GM12878 (cell line): ENCODE results near the gene NUP155. TPM values are rescaled to one million over a fixed set of nuclear protein-coding genes. Genes with fewer than 3 reads are reported as not detected.

Experiments used
- BCL11A ChIP-seq: IDR thresholded peaks from 2 replicates; pipeline ENCODE4 v1.6.1; 2011; ENCODE audit warnings: low read depth, low read length
- BMI1 ChIP-seq: fragments of 450-650 bp; IDR thresholded peaks from 2 replicates; pipeline ENCODE4 v1.6.1; 2016; ENCODE audit warnings: mild to moderate bottlenecking, moderate library complexity, borderline replicate concordance
- CREB1 ChIP-seq: IDR thresholded peaks from 2 replicates; pipeline ENCODE4 v1.6.1; 2012; ENCODE audit warnings: low read depth, mild to moderate bottlenecking, inconsistent platforms
- JUNB ChIP-seq: IDR thresholded peaks from 2 replicates; pipeline ENCODE4 v1.6.1; 2016; ENCODE audit warnings: antibody characterized with exemption, mild to moderate bottlenecking
- MXI1 ChIP-seq: fragments of 150-350 bp; IDR thresholded peaks from 2 replicates; pipeline ENCODE4 v1.6.1; 2011; ENCODE audit warnings: low read depth, mild to moderate bottlenecking, inconsistent platforms, low read length, improper control_type of control experiment
- PML ChIP-seq: IDR thresholded peaks from 2 replicates; pipeline ENCODE4 v1.6.1; 2012; ENCODE audit warnings: low read length, inconsistent platforms
- RUNX3 ChIP-seq: IDR thresholded peaks from 2 replicates; pipeline ENCODE4 v1.6.1; 2012; ENCODE audit warnings: low read length, inconsistent platforms
- SIN3A ChIP-seq: IDR thresholded peaks from 2 replicates; pipeline ENCODE4 v1.6.1; 2012; ENCODE audit warnings: low read depth, low read length, improper control_type of control experiment
- STAT1 ChIP-seq: fragments of 450-650 bp; conservative IDR thresholded peaks from 2 replicates; pipeline ENCODE4 v1.6.1; 2014; ENCODE audit warnings: antibody characterized with exemption, mild to moderate bottlenecking
- ZNF217 ChIP-seq: fragments of 450-650 bp; IDR thresholded peaks from 2 replicates; pipeline ENCODE4 v1.6.1; 2017; ENCODE audit warnings: antibody characterized with exemption, mild to moderate bottlenecking
- ZNF24 ChIP-seq: fragments of 450-650 bp; IDR thresholded peaks from 2 replicates; pipeline ENCODE4 v1.6.1; 2017; ENCODE audit warnings: antibody characterized with exemption, mild to moderate bottlenecking
- ZNF274 ChIP-seq: IDR thresholded peaks from one replicate; pipeline ENCODE4 v1.8.0; 2011; ENCODE audit not compliant: insufficient read length, insufficient read depth
- ZNF384 ChIP-seq: IDR thresholded peaks from 2 replicates; pipeline ENCODE4 v1.6.1; 2012; ENCODE audit warnings: low read depth, mild to moderate bottlenecking, low read length, improper control_type of control experiment, borderline replicate concordance
- polyA plus RNA-seq, 11 experiments: library from polyadenylated mRNA; depleted of rRNA in 4 of 11; unstranded in 6 of 11; stranded (reverse) in 5 of 11; fragments of >200 nt; fragmentation: Nextera tagmentation in 4 of 11; fragmentation: Illumina TruSeq in 1 of 11; extraction: Ambion mirVana in 4 of 11; extraction: Trizol in 1 of 11; gene quantifications; 1 replicate in 1 of 11; 2 replicates in 10 of 11; pipeline versions ENCODE4 v1.2.1 to v1.2.3, GENCODE V29; 2011 to 2016; ENCODE audit warnings: inconsistent platforms in 2 of 11, missing spikeins in 2 of 11, low read depth in 1 of 11
- total RNA-seq, 4 experiments: library from RNA; depleted of rRNA in 3 of 4; stranded (reverse); fragments of >200 nt in 3 of 4; fragmentation: Illumina TruSeq in 1 of 4; extraction: Trizol in 1 of 4; gene quantifications; 2 replicates each; pipeline versions ENCODE4 v1.2.1 to v1.2.3, GENCODE V29; 2013 to 2021
- TF ChIP-seq, protein P1 (sequence below): fragments of 450-650 bp; IDR thresholded peaks from 2 replicates; pipeline ENCODE4 v1.6.1; 2017; ENCODE audit warnings: mild to moderate bottlenecking
- TF ChIP-seq, protein P2 (sequence below), 3 experiments: IDR thresholded peaks in 2 of 3; conservative IDR thresholded peaks in 1 of 3; 2 replicates each; pipeline ENCODE4 v1.5.1; 2011; ENCODE audit warnings: low read depth in 3 of 3, low read length in 3 of 3, mild to moderate bottlenecking in 3 of 3, control low read depth in 2 of 3, moderate library complexity in 2 of 3, inconsistent platforms in 1 of 3, mixed read lengths in 1 of 3; ENCODE audit not compliant: control insufficient read depth in 2 of 3, insufficient read depth in 1 of 3; ENCODE audit errors: extremely low read depth in 1 of 3
- TF ChIP-seq, protein P3 (sequence below): fragments of 450-650 bp; formaldehyde crosslinking; IDR thresholded peaks from 2 replicates; pipeline ENCODE4 v1.4.0; 2022; ENCODE audit warnings: mild to moderate bottlenecking, moderate library complexity
- TF ChIP-seq, protein P4 (sequence below): IDR thresholded peaks from 2 replicates; pipeline ENCODE4 v1.6.1; 2012; ENCODE audit warnings: low read depth, low read length, improper control_type of control experiment
- TF ChIP-seq, protein P5 (sequence below): fragments of 450-650 bp; formaldehyde crosslinking; IDR thresholded peaks from 2 replicates; pipeline ENCODE4 v1.5.0; 2022; ENCODE audit warnings: mild to moderate bottlenecking, missing genetic modification characterization

The NUP155 gene
- total and polyA plus RNA-seq, 10 of the 15 experiments (the other 5 are each of a cell fraction or from before 2014, with no cell fraction given), result 15.9 to 58.6 (median 37.1) TPM

DNA sequence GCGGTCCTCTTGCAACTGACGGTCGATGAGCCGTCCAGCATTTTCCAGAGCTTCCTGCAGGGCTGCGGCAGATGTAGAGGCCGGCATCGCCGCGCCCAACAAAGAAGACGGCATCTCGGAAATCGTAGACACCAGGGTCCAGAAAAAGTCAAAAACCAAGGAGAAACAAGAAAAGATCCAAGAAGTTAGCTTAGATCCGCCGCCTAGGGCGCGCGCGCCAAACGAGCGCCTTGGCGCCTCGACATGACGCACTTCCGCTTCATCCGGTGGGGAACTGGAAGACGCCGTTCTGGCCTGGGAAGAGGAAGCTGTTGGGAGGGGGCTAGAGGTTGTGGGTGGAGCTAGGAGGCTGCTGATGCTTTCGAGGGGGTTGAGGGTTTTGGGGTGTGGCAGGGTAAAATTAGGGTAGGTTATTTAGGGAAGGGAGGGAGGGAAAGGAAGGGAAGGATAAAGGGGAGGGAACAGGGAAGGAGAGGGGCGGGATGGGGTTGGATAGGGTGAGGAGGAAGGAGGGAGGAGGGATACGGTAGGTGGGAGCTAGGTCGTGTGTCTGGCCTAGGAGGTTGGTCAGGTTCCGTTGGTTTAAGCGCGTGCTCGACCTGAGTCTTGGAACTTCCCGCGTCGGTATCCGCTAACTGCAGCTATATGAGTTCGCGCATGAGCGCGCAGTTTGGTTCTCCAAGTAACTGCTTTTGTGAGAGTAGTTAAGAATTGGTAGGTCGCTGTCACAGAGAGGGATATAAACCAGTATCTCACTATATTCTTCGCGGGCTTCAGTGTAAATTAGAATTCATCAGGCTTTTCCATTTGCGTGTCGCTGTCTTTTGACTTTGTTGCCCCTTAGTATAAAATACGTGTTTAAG, at the start of gene NUP155 (continued):
- TF ChIP-seq BMI1 (peak; percentile 28; the same call in 1 of the 2 replicates), ZNF24 (0 out of 2 replicates have a peak, but pooled peaks have one; percentile 14), JUNB (no peak), MXI1 (peak; percentile 91), SIN3A (peak; percentile 89), STAT1 (no peak), ZNF217 (no peak), PML (peak; percentile 91), BCL11A (no peak), RUNX3 (peak; percentile 51), ZNF274 (no peak), CREB1 (peak; percentile 99), ZNF384 (no peak)
- TF ChIP-seq, protein P1, sequence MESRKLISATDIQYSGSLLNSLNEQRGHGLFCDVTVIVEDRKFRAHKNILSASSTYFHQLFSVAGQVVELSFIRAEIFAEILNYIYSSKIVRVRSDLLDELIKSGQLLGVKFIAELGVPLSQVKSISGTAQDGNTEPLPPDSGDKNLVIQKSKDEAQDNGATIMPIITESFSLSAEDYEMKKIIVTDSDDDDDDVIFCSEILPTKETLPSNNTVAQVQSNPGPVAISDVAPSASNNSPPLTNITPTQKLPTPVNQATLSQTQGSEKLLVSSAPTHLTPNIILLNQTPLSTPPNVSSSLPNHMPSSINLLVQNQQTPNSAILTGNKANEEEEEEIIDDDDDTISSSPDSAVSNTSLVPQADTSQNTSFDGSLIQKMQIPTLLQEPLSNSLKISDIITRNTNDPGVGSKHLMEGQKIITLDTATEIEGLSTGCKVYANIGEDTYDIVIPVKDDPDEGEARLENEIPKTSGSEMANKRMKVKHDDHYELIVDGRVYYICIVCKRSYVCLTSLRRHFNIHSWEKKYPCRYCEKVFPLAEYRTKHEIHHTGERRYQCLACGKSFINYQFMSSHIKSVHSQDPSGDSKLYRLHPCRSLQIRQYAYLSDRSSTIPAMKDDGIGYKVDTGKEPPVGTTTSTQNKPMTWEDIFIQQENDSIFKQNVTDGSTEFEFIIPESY, result no peak
- TF ChIP-seq, protein P2, sequence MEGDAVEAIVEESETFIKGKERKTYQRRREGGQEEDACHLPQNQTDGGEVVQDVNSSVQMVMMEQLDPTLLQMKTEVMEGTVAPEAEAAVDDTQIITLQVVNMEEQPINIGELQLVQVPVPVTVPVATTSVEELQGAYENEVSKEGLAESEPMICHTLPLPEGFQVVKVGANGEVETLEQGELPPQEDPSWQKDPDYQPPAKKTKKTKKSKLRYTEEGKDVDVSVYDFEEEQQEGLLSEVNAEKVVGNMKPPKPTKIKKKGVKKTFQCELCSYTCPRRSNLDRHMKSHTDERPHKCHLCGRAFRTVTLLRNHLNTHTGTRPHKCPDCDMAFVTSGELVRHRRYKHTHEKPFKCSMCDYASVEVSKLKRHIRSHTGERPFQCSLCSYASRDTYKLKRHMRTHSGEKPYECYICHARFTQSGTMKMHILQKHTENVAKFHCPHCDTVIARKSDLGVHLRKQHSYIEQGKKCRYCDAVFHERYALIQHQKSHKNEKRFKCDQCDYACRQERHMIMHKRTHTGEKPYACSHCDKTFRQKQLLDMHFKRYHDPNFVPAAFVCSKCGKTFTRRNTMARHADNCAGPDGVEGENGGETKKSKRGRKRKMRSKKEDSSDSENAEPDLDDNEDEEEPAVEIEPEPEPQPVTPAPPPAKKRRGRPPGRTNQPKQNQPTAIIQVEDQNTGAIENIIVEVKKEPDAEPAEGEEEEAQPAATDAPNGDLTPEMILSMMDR (IDR thresholded peaks at IDR 0.05 in 2 of 3, conservative IDR thresholded peaks at IDR 0.05 in 1 of 3; ENCODE audit: control insufficient read depth in 2 of 3, extremely low read depth in 1 of 3, insufficient read depth in 1 of 3, low read depth in 3 of 3, low read length in 3 of 3), result no peak
- TF ChIP-seq, protein P3, sequence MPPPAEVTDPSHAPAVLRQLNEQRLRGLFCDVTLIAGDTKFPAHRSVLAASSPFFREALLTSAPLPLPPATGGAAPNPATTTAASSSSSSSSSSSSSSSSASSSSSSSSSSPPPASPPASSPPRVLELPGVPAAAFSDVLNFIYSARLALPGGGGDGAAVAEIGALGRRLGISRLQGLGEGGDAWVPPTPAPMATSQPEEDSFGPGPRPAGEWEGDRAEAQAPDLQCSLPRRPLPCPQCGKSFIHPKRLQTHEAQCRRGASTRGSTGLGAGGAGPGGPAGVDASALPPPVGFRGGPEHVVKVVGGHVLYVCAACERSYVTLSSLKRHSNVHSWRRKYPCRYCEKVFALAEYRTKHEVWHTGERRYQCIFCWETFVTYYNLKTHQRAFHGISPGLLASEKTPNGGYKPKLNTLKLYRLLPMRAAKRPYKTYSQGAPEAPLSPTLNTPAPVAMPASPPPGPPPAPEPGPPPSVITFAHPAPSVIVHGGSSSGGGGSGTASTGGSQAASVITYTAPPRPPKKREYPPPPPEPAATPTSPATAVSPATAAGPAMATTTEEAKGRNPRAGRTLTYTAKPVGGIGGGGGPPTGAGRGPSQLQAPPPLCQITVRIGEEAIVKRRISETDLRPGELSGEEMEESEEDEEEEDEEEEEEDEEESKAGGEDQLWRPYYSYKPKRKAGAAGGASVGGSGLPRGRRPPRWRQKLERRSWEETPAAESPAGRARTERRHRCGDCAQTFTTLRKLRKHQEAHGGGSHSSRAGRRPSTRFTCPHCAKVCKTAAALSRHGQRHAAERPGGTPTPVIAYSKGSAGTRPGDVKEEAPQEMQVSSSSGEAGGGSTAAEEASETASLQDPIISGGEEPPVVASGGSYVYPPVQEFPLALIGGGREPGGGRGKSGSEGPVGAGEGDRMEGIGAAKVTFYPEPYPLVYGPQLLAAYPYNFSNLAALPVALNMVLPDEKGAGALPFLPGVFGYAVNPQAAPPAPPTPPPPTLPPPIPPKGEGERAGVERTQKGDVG (CRISPR knock-in tag), result no peak
- TF ChIP-seq, protein P4, sequence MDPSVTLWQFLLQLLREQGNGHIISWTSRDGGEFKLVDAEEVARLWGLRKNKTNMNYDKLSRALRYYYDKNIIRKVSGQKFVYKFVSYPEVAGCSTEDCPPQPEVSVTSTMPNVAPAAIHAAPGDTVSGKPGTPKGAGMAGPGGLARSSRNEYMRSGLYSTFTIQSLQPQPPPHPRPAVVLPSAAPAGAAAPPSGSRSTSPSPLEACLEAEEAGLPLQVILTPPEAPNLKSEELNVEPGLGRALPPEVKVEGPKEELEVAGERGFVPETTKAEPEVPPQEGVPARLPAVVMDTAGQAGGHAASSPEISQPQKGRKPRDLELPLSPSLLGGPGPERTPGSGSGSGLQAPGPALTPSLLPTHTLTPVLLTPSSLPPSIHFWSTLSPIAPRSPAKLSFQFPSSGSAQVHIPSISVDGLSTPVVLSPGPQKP, result peak; percentile 91
- TF ChIP-seq, protein P5, sequence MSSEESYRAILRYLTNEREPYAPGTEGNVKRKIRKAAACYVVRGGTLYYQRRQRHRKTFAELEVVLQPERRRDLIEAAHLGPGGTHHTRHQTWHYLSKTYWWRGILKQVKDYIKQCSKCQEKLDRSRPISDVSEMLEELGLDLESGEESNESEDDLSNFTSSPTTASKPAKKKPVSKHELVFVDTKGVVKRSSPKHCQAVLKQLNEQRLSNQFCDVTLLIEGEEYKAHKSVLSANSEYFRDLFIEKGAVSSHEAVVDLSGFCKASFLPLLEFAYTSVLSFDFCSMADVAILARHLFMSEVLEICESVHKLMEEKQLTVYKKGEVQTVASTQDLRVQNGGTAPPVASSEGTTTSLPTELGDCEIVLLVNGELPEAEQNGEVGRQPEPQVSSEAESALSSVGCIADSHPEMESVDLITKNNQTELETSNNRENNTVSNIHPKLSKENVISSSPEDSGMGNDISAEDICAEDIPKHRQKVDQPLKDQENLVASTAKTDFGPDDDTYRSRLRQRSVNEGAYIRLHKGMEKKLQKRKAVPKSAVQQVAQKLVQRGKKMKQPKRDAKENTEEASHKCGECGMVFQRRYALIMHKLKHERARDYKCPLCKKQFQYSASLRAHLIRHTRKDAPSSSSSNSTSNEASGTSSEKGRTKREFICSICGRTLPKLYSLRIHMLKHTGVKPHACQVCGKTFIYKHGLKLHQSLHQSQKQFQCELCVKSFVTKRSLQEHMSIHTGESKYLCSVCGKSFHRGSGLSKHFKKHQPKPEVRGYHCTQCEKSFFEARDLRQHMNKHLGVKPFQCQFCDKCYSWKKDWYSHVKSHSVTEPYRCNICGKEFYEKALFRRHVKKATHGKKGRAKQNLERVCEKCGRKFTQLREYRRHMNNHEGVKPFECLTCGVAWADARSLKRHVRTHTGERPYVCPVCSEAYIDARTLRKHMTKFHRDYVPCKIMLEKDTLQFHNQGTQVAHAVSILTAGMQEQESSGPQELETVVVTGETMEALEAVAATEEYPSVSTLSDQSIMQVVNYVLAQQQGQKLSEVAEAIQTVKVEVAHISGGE (CRISPR knock-in tag), result no peak
